NOMO-1 (cell line): ENCODE results near the gene POMT2.
"Not testable (repeated sequence)": the region's sequence is repeated elsewhere in the genome, so short reads cannot be mapped to it uniquely, and the experiment has no call there.

Source experiments
- DNase-seq, 2 experiments: peaks; one replicate each; lab custom pipeline; 2025; ENCODE audit not compliant: unreplicated experiment in 2 of 2; lab: John Stamatoyannopoulos, UW

Gene POMT2, protein sequence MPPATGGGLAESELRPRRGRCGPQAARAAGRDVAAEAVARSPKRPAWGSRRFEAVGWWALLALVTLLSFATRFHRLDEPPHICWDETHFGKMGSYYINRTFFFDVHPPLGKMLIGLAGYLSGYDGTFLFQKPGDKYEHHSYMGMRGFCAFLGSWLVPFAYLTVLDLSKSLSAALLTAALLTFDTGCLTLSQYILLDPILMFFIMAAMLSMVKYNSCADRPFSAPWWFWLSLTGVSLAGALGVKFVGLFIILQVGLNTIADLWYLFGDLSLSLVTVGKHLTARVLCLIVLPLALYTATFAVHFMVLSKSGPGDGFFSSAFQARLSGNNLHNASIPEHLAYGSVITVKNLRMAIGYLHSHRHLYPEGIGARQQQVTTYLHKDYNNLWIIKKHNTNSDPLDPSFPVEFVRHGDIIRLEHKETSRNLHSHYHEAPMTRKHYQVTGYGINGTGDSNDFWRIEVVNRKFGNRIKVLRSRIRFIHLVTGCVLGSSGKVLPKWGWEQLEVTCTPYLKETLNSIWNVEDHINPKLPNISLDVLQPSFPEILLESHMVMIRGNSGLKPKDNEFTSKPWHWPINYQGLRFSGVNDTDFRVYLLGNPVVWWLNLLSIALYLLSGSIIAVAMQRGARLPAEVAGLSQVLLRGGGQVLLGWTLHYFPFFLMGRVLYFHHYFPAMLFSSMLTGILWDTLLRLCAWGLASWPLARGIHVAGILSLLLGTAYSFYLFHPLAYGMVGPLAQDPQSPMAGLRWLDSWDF

DNA sequence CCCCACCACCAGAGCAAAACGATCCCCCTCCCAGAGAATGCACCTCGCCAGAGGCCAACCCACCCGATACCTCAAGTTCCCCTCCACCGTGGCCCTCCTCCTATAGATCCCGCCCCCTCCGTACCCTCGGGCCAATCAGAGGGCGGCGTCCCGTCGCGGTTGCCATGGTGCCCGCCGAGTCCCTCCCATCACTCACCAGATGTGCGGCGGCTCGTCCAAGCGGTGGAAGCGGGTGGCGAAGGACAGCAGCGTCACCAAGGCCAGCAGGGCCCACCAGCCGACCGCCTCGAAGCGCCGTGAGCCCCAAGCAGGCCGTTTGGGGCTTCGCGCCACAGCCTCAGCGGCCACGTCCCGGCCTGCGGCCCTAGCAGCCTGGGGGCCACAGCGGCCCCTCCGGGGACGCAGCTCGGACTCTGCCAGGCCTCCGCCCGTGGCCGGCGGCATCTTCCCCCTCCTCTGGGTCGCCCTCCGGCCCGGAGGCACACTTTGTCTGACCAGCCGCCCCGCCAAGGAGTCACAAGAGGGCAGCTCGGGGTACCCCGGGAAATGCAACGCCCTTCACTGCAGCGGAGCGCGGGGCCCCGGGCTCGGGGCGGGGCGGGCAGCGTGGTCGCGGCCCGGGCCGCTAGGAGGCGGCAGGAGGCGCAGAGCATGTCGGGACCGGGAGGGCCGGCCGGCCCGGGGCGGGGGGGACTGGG is at the start of gene POMT2:
Gene POMT2, minus strand, starts transcription at position 646 of the 698 bp plus-strand sequence. Its CDS starts 202 bp downstream, at position 444.
- peak; percentile 90 for DNase-seq

DNA sequence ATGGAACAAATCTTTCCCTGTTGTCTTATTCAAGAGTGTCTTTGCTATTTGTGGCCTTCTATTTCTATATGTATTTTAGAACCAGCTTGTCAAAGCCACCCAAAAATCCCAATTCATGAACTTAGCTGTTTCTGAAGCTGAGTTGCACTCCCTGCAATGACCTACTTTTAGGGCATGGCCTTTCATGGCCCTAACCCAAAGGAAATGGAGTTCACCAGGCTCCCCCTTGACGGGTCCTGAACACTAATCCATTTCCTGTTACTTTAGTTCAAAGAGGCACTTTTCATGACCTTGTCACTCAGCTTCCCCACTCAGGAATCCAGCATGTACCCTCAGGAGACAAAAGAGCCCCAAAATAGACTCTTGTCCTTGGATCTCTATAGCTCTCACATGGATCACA is 48.6 kb upstream of the POMT2 start:
- no peak for DNase-seq

DNA sequence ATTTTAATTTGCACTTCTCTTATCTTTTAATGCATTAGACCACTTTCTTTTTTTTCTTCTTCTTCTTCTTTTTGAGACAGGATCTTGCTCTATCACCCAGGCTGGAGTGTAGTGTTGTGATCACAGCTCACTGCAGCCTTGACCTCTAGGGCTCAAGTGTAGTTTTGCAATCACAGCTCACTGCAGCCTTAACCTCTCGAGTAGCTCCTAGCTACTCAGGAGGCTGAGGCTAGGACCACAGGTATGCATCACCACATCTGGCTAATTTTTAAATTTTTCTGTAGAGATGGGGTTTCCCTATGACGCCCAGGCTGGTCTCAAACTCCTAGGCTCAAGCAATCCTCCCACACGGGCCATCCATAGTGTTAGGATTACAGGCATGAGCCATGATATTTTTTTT is 43.5 kb upstream of the POMT2 start:
- no peak for DNase-seq

DNA sequence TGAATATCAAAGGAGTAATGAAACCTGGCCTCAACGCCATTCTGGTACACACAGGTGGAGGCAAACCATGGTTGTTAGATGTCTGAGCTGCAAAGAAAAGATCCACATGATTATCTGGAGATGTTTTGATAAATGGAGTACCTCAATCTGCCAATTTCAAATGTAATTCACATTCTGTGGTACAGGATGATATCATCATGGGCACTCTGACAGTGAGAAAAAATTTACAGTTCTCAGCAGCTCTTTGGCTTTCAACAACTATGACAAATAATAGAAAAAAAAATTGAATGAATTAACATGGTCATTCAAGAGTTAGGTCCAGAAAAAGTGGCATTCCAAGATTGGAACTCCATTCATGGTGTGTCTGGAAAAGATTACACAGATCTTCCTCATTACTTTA is 38.9 kb upstream of the POMT2 start:
- no peak for DNase-seq

DNA sequence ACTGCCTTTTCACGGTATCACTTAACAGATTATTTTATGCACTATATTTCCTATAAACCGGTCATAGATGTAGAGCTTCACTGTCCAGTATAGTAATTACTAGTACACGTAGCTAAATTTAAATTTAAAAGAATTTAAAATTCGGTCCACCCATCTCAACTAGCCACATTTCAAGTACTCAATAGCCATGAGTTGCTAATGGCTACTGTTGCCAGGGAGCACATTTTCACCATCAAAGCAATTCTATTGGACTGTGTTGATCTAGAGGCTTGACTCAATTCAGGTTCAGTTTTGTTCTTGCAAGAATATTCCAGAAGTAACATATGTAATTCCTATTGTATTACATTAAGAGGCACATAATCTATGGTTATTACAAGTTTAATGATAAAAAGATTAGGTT is 36.2 kb upstream of the POMT2 start:
- no peak for DNase-seq

DNA sequence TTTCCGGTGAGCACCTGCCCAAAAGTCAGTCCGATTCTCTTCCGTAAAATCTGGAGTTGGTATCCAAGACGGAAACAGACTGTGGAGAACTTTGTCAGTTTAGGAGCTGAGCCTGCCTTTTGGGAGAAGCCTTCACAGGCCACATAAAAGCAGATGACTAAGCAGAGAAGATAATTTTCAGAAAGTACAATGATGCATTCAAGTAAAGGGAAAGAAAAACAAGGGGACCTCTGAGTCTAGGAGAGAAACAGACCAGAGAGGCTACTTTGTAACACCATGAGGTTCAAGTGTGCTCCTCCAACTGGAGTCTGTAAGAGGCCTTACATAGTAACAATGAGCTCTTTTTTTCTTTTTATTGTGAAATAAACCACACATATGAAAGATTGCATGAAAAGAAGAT is 35.1 kb upstream of the POMT2 start:
- DNase-seq, result no peak

DNA sequence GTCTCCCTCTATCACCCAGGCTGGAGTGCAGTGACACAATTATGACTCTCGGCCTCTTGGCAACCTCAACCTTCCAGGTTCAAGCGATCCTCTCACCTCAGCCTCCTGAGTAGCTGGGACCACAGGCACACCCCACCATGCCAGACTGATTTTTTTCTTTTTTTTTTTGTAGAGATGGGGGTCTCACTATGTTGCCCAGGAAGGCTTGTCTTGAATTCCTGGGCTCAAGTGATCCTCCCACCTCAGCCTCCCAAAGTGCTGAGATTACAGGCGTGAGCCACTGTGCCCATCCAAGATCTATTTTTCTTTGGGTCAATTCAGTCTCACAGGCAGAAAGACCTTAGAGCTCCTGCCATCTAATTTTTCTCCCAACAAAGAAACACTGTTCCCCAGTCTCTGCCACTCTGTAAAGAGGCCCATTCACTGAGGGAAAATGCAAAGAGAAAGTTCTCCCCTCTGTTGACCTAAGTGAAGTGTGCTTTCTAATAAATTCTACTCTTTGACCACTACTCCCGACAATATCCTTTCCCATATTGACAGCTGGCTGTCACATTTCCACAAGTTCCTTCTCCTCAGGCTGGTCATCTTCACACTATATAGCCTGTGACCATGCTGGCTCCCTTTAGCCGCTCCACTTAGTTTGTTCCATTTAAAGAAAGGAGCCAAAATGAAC is 32.9 kb upstream of the POMT2 start:
- no peak for DNase-seq

DNA sequence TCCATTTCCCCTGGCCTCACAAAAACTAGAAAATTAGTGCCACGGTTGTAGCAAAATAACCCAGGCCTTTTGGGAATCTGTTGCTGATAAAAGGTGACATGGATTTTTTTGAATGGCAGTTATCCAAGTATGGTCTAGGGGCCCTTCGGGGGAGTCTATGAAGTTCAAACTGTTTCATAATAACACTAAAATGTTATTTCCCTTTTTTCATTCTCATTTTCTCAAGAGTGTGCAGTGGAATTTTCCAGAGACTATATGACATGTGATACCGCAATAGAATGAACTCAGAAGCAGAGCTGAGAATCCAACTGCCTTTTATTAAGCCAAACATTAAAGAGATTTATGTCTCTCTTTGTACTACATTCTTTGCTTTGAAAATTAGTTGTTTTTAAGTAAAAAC is 27.1 kb upstream of the POMT2 start:
- DNase-seq, result peak; percentile 86 to 98

DNA sequence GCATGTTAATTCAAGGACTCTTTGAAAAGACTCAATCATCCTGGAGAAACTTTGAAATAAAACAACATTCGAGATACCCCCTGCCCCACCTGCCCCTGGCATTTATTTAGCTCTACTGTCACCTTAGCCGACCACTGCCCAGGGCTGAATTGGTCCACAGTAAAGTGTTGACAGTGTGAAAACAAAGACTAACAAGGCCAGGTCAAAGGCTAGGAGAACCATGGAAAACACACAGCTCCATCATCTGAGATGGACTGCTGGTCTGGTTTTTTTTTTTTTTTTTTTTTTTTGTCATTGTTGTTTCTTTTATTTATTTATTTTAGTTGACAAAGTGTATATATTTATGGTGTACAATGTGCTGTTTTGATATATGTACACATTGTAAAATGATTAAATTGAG is 25.8 kb upstream of the POMT2 start:
- DNase-seq, result no peak

DNA sequence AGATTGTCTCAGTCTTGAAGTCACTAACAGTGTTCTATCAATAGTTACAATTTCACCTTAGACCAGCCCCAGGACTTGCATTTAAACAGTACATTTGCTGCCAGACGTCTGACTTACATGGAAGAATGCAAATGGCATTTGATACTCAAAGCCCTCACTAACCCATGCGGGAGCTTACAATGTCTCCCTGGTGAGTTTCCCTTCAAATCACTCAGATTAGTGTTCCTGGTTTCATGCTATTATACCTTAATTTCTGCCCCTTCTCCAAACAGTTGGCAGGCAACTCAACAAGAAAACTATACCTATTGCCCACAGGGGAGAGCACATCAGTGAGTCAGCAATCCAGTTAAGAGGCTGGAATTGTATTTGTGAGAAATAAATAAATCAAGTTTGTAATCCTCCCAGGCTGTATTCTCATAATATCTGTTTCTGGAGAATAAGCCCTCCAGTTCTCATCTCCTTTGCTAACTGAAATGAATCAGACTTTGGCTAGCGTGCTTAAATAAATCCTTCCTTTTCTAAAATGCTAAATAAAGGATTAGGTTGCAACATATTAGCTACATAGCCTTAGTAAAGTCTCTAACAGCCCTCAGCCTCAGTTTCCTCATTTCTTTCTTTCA is 23.8 kb upstream of the POMT2 start:
- DNase-seq, result peak in 1 of 2 experiments; percentile 22

DNA sequence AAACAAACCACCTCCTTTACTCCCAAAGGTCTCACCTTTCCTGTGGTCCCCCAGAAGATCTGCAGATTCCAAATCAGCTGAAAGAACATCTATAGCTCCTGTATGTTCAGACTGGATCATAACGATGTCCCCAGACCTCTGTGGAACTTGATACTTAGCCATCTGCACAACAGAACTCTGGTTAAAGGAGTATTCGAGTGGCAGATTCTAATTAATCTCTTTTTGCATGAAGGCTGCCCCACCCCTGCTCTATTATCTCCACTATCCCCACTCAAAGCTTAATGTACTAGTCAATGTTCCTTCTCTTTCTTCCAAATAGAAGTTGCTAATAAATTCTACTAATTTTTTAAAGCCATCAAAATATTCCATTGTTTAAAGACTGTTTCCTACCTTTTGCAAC is 23.0 kb upstream of the POMT2 start:
- no peak for DNase-seq

DNA sequence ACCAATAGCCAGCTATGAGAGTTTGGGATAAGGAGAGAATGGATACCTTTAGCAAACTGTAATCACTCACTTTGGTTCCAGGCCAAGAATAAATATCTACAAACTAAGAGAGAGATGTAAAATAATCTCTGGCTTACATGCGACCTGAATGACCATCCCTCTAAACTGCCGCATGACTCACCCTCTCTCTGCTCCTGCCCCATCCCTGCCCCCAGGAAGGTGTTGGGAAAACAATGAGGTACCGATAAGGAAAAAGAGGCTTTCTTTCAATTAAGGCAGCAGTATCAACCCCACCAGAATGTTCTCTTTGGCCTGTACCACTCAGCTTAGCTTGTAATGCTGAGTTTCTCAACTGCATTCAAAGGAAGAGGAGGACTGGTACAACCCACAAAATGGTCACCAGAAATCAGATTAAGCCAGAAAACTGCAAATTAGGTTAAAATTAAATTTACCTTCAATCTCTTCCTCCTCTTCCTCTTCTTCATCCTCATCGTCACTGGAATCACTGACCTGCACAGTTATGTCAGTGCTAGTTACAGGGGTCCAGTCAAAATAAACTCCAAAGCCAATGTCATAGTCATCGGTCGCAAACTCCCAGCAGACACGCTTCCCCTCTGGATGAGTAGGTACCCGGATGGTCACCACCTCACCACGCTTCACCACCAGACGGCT is 22.2 kb upstream of the POMT2 start:
- no peak for DNase-seq

DNA sequence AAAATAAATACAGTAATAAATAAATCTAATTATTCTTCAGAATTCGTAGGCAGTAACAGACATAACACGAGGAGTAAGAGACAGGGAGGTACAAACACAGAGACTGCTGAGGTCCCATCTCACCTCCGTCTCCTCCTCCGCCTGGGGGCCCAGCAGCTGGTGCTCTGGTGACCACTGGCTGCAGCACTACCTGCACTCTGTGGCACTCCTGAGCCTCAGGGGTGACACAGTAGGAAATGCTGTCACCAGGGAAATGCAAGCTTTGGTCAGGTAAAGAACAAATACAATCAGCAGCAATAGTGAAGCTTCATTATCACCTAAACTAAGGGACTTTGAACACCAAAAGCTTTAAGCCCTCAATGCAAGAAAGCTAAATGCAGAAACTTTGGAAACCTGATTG is 19.7 kb upstream of the POMT2 start:
- no peak for DNase-seq

DNA sequence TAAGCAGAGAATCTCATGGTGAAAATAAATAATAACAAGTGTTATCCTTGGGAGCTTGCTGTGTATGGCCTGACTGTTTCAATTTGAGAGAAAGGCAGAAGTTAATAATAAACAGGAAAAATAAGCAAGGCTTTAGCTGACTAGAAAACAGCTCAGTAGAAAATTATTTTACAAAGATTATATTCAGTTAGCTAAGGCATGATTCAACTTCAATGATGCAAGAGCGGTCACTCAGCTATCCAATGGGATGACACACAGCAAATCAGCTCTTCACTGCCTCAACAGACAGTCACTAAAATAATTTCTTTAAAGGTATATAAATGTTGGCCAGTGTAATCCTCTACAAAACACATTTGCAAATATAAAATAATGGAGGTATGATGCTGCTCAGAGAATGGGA is 18.7 kb upstream of the POMT2 start:
- no peak for DNase-seq

DNA sequence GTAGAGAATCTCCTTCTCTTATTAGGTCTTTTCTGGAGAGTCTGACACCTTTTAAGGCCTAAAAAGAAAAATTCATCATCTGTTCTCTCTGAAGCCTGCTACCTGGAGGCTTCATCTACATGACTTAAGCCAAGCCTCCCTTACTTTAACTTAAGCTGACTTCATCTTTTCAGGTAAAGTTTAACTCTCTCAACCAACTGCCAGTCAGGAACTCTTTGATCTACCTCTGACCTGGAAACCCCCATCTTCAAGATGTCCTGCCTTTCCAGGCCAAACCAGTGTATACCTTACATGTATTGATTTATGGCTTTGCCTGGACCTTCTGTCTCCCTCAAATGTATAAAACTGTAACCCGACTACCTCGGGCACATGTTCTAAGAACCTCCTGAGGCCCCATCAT is 17.6 kb upstream of the POMT2 start:
- DNase-seq, result no peak

DNA sequence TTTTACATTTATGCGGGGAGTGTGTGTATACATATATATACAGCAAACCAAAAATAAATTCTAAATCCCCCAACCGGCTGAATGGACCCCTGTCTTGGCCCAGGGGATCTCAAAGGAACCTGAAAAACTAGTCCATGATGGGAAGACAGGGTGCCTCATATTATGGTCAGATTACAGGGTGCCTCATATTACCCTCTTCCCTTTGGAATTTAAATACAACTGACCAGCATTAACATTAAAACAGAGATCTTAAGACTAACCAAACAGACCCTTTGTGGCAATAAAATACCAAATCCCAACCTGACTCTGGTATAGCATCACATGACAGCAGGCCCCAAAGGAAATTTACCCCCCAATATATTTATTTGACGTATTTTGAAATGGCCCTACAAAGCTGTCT is 17.2 kb upstream of the POMT2 start:
- no peak for DNase-seq

DNA sequence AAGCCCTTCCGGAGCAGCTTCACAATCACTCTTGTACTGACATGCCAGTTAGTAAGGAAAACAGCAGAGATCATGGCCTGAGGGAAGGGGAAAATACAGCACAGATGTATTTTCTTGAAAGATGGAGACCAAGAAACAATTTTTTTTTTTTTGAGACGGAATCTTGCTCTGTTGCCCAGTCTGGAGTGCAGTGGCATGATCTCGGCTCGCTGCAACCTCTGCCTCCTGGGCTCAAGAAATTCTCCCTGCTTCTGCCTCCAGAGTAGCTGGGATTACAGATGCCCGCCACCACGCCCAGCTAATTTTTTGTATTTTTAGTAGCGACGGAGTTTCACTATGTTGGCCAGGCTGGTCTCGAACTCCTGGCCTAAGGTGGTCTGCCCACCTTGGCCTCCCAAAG is 16.6 kb upstream of the POMT2 start:
- DNase-seq, result not testable (repeated sequence)

DNA sequence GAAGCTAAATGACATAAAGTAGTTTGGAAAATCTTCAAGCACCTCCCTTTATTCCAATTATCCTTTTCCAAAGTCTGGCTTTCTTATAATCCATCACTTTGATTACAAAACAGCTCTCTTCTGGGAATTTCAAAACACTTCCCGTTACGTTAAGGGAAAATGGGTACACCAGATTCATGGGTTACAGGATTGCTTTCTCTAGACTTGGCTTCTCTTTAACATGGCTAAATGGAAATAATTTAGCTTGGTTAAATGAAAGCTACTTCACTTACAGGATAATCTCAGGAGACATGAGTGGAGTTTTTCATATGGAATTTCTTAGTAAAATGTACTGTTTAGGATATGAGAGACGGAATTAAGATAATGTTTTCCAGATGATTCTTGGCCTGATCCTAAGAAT is 14.9 kb upstream of the POMT2 start:
- no peak for DNase-seq

DNA sequence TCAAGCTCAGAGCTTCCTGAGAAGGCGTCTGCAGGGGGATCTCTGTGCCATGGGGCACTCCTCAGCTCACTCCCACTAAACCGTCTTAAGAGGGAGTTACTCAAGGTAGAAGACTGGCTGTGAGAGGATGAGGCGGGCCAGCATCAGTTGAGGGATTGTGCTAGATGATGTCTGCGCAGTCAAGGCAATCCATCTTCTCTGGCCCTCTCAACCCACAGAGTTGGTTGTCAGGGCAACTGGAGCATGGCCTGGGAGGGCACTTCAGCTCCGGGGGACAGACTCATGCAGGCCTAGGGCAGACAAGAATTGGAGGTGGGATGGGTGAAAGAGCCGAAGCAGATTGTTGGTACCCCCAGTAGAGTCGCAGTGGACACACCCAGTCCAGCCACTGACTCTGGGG is 9.2 kb upstream of the POMT2 start:
- no peak for DNase-seq

DNA sequence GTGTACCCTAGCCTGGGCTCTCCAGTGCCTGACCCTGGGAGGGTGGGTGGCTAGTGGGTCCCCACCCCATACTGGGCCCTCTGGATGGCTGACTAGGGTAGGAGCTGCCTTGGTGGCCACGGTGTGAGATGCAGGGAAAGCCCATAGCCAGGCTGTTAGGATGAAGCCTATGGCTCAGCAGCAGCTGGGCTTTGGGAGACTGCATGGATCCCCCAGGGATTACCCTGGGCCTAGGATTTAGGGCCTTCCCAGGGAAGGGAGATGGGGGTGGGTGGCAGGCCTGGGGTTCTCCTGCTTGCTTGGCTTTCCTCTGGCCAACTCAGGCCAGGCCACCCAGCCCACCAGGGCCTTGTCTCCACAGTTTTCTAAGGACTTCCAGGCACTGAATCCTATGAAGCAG is 6.4 kb upstream of the POMT2 start:
- DNase-seq, result no peak
